Activated T-helper 2 cell treated with anti-CD3 and anti-CD28 coated beads, Interferon-gamma antibody, Interleukin-2, Interleukin-4, amounts not matched to agents 10 μg/mL and 5 μg/mL and 100 μg/mL, durations not matched to agents 14 hours and 24 hours and 36 hours (primary cell): ENCODE results near the gene UGT1A9. TPM values are rescaled to one million over a fixed set of nuclear protein-coding genes. Genes with fewer than 3 reads are reported as not detected.
"Not testable (repeated sequence)": the region's sequence is repeated elsewhere in the genome, so short reads cannot be mapped to it uniquely, and the experiment has no call there.

Experiments used
- DNase-seq: peaks from one replicate; pipeline ENCODE4 v3.0.0; 2021; ENCODE audit warnings: low spot score
- H3K27ac Mint-ChIP-seq: one replicate; pipeline ENCODE4 v1.8.0; 2021; ENCODE audit warnings: mixed read lengths
- H3K27me3 Mint-ChIP-seq: one replicate; pipeline ENCODE4 v1.8.0; 2021; ENCODE audit warnings: low read depth, mixed read lengths
- H3K36me3 Mint-ChIP-seq: one replicate; pipeline ENCODE4 v1.8.0; 2021; ENCODE audit warnings: low read depth, mixed read lengths
- H3K4me1 Mint-ChIP-seq: one replicate; pipeline ENCODE4 v1.8.0; 2021; ENCODE audit warnings: low read depth, mixed read lengths
- H3K4me3 Mint-ChIP-seq: one replicate; pipeline ENCODE4 v1.8.0; 2021; ENCODE audit warnings: low read depth, mild to moderate bottlenecking, moderate library complexity, mixed read lengths
- H3K9me3 Mint-ChIP-seq: one replicate; pipeline ENCODE4 v1.8.0; 2021; ENCODE audit warnings: mixed read lengths
- intact Hi-C: fragments of 100-400 bp; cut with micrococcal nuclease; formaldehyde crosslinking; loops from one replicate; pipeline ENCODE4 v1.15.1; 2023
- total RNA-seq: library from RNA; stranded (reverse); gene quantifications from 2 replicates; pipeline ENCODE4 v1.2.3, GENCODE V29; 2022

UGT1A9 gene
- total RNA-seq, 1 donor from 2014 or later = not detected

DNA sequence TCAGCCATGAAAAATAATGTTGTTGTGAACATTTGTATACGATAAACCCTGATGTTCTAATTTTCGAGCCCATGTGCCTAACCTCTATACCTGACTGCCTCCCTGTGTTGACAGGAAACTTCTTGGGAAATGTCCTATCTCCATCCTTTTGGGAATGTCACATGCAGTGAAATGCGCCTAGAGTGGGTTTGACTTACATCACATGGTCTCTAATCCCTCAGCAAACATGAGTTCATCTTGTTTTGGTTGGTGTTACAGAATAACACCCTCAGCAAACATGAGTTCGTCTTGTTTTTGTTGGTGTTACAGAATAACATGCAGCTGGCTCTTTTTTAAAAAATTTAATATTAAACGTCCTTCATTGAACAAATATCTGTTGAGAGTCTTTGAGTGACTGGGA is 16.6 kb downstream of the UGT1A9 start:
- intact Hi-C loops = no loop called here
- Mint-ChIP-seq H3K36me3 (no peaks in the 10 kb centered on the region), H3K27me3 (peaks cover 16% of the 10 kb centered on the region), H3K27ac (no peak overlapping the region), H3K4me3 (no peak overlapping the region), H3K4me1 (no peaks in the 10 kb centered on the region), H3K9me3 (no peaks in the 10 kb centered on the region)
- no peak for DNase-seq

DNA sequence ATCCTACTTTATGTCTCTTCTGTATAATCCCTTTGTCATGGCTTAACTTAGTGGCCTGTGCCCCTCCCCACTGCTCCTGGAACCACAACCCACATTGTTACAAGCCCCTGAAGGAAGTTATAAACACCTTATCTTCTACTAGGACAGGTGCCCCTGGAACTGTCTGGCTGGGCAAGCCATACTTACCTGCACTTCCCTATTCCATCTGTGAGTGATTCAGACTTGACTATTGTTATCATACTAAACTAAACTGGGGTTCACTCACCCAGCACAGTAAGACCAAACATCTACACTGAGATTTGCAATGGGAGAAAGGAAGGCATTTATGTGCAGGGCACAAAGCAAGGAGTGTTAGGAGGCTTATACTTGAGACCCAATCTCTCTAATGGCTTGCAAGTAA is 17.3 kb downstream of the UGT1A9 start:
- intact Hi-C loops = no loop called here
- H3K4me1 Mint-ChIP-seq = no peaks in the 10 kb centered on the region
- peaks cover 12% of the 10 kb centered on the region for H3K27me3 Mint-ChIP-seq

DNA sequence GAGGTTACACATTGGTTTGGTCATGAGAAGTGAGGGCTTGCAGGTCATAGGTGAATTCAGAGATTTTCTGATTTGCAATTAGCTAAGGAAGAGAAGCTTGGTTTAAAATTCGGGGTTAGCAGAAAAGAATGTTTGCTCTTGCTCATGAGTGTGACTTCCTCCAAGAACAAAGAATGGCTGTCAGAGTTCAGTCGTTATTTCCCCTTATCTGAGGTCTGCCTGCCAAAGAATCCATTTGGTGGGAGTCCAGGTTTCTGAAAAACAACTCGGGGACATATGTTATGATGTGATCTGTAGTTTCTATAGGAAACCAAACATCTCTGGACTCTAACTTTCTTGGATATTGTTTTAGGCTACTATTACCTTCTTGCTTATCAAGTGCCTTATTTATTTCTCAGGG is 17.8 kb downstream of the UGT1A9 start:
- Mint-ChIP-seq H3K36me3 (no peaks in the 10 kb centered on the region), H3K27ac (no peak overlapping the region), H3K4me3 (no peak overlapping the region), H3K9me3 (no peaks in the 10 kb centered on the region), H3K4me1 (no peaks in the 10 kb centered on the region), H3K27me3 (peaks cover 12% of the 10 kb centered on the region)
- intact Hi-C loops = no loop called here
- DNase-seq = no peak

More for the DNA sequence above, 17.3 kb downstream of the UGT1A9 start:
- Mint-ChIP-seq H3K9me3 (no peaks in the 10 kb centered on the region), H3K4me3 (no peak overlapping the region), H3K27ac (no peak overlapping the region), H3K36me3 (no peaks in the 10 kb centered on the region)
- DNase-seq = no peak

DNA sequence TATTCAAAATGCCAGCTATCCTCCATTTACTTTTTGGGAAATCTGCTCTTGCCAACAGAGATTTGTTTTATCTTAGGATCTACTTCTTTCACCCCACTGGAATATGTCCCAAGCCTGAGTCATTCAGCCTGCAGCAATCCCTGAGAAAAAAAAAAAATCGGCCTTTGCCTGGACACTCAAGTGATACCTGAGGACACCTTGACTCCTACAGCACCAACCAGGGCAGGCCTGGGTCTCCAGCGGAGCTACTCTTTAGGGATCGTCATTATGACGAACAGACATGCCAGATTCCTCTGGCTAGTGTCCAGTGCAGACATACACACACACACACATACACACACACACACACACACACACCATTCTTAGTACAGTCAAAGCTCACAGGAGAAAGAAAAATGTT is 18.7 kb downstream of the UGT1A9 start:
- Mint-ChIP-seq H3K27ac (no peak overlapping the region), H3K27me3 (peaks cover 11% of the 10 kb centered on the region), H3K4me1 (no peaks in the 10 kb centered on the region), H3K4me3 (no peak overlapping the region), H3K9me3 (no peaks in the 10 kb centered on the region), H3K36me3 (no peaks in the 10 kb centered on the region)
- DNase-seq = no peak
- intact Hi-C loops = no loop called here

DNA sequence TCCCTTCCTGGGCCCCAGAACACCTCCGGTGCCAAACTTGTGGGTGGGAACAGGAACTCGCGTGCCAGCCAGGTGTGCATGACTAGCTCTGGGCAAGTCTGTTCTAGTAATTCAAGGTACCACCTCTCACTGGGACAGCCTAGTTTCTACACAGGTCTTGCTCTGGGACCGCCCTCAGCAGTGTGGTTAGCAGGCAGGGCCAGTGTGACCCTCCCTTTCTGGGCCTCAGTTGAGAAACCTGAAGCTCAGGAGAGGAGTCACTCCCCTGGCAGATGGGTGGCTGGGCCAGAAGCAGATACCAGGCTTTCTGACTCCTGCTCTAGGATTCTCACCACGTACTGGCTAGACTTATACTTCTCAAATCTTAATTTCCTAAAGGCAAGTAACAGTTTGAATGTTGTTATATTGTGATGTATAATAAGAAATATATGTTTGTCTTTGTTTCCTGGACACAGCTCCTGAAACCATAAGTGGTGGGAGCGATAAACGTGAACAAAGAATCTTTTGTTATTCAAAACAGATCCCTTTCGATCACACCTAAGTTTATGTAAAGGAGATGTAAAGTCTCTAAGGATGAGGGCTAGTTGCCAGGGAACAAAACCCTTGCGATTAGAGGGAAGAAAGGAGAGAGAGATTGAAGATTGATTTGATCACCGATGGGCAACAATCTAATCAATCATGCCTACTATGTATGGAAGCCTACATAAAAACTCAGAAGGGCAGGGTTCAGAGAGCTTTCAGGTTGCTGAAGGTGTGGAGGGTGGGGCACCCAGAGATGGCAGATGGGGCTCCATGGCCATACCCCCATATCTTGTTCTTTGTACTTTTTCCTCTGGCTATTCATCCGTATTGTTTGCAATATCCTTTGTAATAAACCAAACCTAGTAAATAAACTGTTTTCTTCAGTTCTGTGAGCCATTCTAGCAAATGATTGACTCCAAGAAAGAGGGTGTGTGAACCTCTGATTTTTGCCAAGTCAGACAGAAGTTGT is 20.0 kb downstream of the UGT1A9 start:
- Mint-ChIP-seq H3K27ac (no peak overlapping the region), H3K9me3 (no peaks in the 10 kb centered on the region), H3K4me3 (no peak overlapping the region), H3K4me1 (no peaks in the 10 kb centered on the region), H3K36me3 (no peaks in the 10 kb centered on the region), H3K27me3 (peaks cover 17% of the 10 kb centered on the region)
- DNase-seq = no peak
- intact Hi-C loops = no loop called here

DNA sequence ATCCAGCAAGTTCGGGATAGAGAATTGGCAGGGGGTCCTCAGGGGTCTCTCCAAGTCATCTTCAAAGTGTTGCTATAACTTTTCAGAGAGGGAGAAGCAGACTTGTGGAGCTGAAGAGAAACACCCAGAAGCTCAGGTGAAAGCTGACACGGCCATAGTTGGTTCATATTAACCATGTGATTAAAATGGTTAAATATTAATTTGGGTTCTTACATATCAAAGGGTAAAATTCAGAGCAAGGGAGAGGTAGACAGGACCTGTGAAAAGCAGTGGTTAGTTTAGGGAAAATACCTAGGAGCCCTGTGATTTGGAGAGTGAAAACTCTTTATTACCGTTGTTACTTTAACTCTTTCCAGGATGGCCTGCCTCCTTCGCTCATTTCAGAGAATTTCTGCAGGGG is 20.9 kb downstream of the UGT1A9 start, which contains the start of gene UGT1A6:
Gene UGT1A6 (plus strand): TSS at position 243 of the 400 bp plus-strand sequence. CDS start 115 bp downstream, at position 358.
- peaks cover 24% of the 10 kb centered on the region for H3K27me3 Mint-ChIP-seq
- H3K4me1 Mint-ChIP-seq = no peaks in the 10 kb centered on the region
- H3K36me3 Mint-ChIP-seq = no peaks in the 10 kb centered on the region
- no peaks in the 10 kb centered on the region for H3K9me3 Mint-ChIP-seq
- DNase-seq = no peak
- intact Hi-C loops = no loop called here
- no peak within 1 kb of the TSS for H3K4me3 Mint-ChIP-seq
- H3K27ac Mint-ChIP-seq = no peak within 1 kb of the TSS

DNA sequence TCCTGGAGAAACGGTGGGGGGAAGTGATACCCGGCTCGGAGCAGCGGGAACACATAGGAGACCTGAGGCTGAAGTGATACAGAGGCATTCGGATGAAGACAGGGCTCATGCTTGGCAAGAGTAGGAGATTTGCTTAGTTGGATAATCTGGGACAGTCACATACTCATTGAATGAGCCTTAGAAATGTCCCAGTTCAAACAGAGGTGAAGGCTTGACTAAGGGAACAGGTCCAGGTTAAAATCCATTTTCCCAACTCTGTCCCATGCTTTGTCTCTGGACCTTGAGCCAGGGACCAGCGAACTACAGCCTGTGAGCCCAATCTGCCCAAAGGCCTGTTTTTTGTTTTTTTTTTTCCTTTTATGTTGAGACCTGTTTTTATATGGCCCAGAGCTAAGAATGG is 22.3 kb downstream of the UGT1A9 start:
- peaks cover 23% of the 10 kb centered on the region for H3K27me3 Mint-ChIP-seq
- H3K4me3 Mint-ChIP-seq = no peak overlapping the region
- no peak for DNase-seq
- intact Hi-C loops = no loop called here
- no peaks in the 10 kb centered on the region for H3K4me1 Mint-ChIP-seq
- no peaks in the 10 kb centered on the region for H3K9me3 Mint-ChIP-seq
- no peaks in the 10 kb centered on the region for H3K36me3 Mint-ChIP-seq
- H3K27ac Mint-ChIP-seq = no peak overlapping the region

DNA sequence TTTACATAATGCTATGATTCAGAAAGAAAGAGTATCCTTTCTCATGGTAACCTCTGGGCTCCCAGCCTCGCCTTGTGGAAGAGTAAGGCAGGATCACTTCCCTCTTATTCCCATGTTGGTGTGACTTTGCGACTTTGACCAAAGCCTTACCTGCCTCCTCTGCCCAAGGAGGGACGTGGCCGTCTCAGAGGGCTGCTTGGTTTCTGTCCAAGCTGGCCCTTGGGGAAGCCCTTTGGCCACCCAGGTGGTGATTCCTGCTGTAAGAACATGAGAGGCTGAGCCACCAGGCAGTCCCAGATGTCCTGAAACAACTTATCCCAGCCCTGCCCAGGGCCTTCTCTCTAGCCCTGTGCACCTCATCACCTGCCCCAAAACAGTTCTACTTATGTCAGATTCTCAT is 27.0 kb downstream of the UGT1A9 start:
- no peak overlapping the region for H3K27ac Mint-ChIP-seq
- no peaks in the 10 kb centered on the region for H3K4me1 Mint-ChIP-seq
- no peaks in the 10 kb centered on the region for H3K36me3 Mint-ChIP-seq
- no peak overlapping the region for H3K4me3 Mint-ChIP-seq
- no peaks in the 10 kb centered on the region for H3K9me3 Mint-ChIP-seq
- intact Hi-C loops = no loop called here
- peaks cover 19% of the 10 kb centered on the region for H3K27me3 Mint-ChIP-seq
- no peak for DNase-seq

DNA sequence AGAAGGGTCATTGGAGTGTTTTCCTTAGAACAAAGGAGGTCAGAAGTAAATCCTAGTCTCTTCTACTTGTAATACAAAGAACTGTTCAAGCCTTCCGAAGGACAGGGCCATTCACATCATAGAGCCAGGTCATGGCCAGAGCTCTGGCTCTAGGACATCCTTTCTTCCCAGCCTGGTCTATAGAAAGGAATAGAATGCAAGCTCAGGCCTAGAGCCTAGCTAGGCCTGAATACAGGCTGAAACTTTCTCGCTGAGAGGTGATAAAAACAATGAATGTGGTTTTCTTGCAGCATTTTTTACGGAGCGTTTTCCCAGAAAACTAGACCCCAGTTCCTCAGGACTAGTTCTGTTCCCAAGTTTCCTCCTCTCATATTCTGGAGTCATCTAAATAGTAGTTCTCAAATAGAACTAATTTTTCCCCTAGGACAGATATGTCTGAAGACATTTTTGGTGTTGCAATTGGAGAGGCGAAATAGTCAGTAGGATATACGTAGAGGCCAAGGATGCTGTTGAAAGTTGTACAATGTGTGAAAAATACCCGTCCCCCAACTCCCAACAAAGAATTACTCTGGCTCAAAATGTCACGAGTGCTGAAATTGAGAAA is 27.8 kb downstream of the UGT1A9 start:
- no peak for DNase-seq
- intact Hi-C loops = no loop called here
- Mint-ChIP-seq H3K4me3 (no peak overlapping the region), H3K27ac (no peak overlapping the region), H3K9me3 (no peaks in the 10 kb centered on the region), H3K36me3 (no peaks in the 10 kb centered on the region), H3K27me3 (peaks cover 22% of the 10 kb centered on the region), H3K4me1 (no peaks in the 10 kb centered on the region)

DNA sequence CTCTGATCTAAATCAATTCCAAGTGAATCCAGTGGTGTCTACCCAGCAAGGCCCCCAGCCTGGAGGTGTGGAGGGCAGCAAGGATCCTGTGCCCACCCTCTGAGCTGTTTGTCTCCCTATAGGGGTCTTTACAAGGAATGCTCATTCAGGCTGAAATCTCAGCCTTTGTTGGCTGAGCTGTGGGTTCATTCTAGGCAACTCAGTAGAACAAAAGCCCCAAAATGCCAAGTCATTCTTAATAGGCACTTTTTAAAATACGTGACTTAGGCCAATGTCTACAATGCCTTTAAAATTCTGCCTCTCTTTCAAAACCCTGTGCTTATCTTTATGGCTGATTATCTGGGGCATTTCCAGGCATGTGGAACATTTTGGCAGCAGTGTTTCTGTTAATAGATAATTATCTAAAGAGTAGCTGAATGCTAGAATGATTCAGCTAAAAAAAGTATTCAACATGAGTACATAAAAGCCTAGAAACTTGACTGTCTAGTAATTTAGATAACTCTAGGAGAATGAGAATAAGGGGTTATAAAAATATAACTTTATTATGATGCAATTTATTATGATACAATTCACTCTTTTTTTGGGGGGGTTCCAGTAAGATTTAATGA is 28.4 kb downstream of the UGT1A9 start:
- H3K9me3 Mint-ChIP-seq = no peaks in the 10 kb centered on the region
- H3K36me3 Mint-ChIP-seq = no peaks in the 10 kb centered on the region
- no peak overlapping the region for H3K4me3 Mint-ChIP-seq
- H3K4me1 Mint-ChIP-seq = no peaks in the 10 kb centered on the region
- H3K27me3 Mint-ChIP-seq = peaks cover 22% of the 10 kb centered on the region
- DNase-seq = no peak
- intact Hi-C loops = no loop called here
- H3K27ac Mint-ChIP-seq = no peak overlapping the region

DNA sequence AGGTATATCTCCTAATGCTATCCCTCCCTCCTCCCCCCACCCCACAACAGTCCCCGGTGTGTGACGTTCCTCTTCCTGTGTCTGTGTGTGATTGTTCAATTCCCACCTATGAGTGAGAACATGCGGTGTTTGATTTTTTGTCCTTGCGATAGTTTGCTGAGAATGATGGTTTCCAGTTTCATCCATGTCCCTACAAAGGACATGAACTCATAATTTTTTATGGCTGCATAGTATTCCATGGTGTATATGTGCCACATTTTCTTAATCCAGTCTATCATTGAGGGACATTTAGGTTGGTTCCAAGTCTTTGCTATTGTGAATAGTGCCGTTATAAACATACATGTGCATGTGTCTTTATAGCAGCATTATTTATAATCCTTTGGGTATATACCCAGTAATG is 29.1 kb downstream of the UGT1A9 start:
- H3K9me3 Mint-ChIP-seq, intact Hi-C loops, H3K27ac Mint-ChIP-seq, H3K4me3 Mint-ChIP-seq, DNase-seq, H3K4me1 Mint-ChIP-seq, H3K36me3 Mint-ChIP-seq: not testable (repeated sequence)
- peaks cover 18% of the 10 kb centered on the region for H3K27me3 Mint-ChIP-seq

DNA sequence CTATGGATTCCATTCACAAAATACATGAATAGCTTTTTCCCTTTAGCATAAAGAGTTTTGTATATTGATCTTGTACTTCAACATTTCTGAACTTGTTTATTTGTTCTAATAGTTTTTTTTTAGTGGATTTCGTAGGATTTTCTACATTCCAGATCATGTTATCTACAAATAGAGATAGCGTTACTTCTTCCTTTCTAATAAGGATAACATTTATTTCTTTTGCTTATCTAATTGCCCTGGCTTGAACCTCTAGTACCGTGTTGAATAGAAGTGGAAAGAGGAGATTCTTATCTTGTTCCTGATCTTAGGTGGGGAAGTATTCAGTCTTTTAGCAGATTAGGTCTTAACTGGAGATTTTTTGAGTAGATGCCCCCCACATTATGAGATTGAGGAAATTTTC is 30.5 kb downstream of the UGT1A9 start:
- intact Hi-C loops = no loop called here
- Mint-ChIP-seq H3K9me3 (no peaks in the 10 kb centered on the region), H3K27ac (no peak overlapping the region), H3K36me3 (no peaks in the 10 kb centered on the region), H3K27me3 (peaks cover 9% of the 10 kb centered on the region), H3K4me1 (no peaks in the 10 kb centered on the region), H3K4me3 (no peak overlapping the region)
- no peak for DNase-seq
